NB4 (cell line): ENCODE data around the gene EIF4G3.

Source experiments
- CTCF ChIP-seq: IDR thresholded peaks from one replicate; pipeline ENCODE4 v1.5.1; 2012; ENCODE audit warnings: low read depth, low read length
- MYC ChIP-seq: IDR thresholded peaks from 2 replicates; pipeline ENCODE4 v1.6.1; 2011; ENCODE audit warnings: low read depth, low read length

- TF ChIP-seq CTCF, result no peak
- no peak for TF ChIP-seq MYC
Measured at GRCh38 chr1:21206117-21206516, 29.4 kb upstream of the EIF4G3 start.
